ENCODE measurements around the gene KDM8. TPM values are rescaled to one million over a fixed set of nuclear protein-coding genes. Genes with fewer than 3 reads are reported as not detected.

The KDM8 gene
- total and polyA plus RNA-seq, 2 donors (not counting 1 experiment from before 2014, with no cell fraction given), result 7.5 to 37.4 TPM

DNA sequence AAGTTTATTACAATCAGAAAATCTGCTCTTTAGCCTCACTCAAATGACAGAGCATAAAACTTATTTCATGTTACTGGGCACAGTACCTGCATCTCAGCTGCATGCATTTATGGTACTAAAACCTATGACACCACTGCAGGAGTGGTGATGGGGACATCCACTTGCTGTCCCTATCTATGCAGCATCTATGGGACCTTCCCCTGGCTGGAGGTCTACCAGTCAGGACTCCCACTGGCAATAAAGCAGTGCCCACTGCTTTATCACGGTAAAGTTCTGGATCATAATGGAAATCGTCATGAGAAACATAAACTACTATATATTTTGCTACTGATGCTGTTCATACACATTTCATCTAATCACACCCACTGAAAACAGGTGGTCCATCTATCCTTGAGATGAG lies 39.1 kb downstream of the KDM8 start:
- H4K20me1 ChIP-seq (ENCODE audit: control insufficient read depth, insufficient read depth, low read length, poor library complexity, severe bottlenecking), result no peaks in the 10 kb centered on the region
- no peak overlapping the region for H3K9ac ChIP-seq (ENCODE audit: low read length)
- H3K4me2 ChIP-seq (replicated peaks; ENCODE audit: low read depth, low read length, poor library complexity, severe bottlenecking), result peak overlapping the region; percentile 68
- peaks cover 55% of the 10 kb centered on the region for H3K79me2 ChIP-seq (ENCODE audit: control insufficient read depth, insufficient read depth, low read length)
- H3K4me1 Mint-ChIP-seq, result peaks cover 59% of the 10 kb centered on the region
- peak overlapping the region; percentile 47 for H3K27ac Mint-ChIP-seq
- H3K9me3 ChIP-seq (ENCODE audit: control extremely low read depth in 1 of 3, control insufficient read depth in 2 of 3, insufficient read depth in 1 of 3, low read length in 2 of 3), result peaks cover 0 to 3% (median 0%) of the 10 kb centered on the region in 3 donors
- H3K4me1 ChIP-seq (ENCODE audit: control insufficient read depth in 2 of 2, insufficient read depth in 2 of 2, low read length in 2 of 2), result peaks cover 37 to 52% of the 10 kb centered on the region in 2 donors
- POLR2A ChIA-PET, result interaction anchor here (0.6 to 0.7 kb wide), 2 partner anchors 11 to 62 kb away, joined by 3 to 4 read pairs; no protein-coding TSS in a partner anchor
- H3K36me3 ChIP-seq (replicated peaks in 1 of 2; ENCODE audit: control extremely low read depth in 1 of 2, control insufficient read depth in 1 of 2, extremely low read depth in 1 of 2, insufficient read depth in 2 of 2, low read length in 1 of 2), result peaks cover 0 to 19% of the 10 kb centered on the region in 2 experiments
- peak overlapping the region; percentile 73 for H3K4me3 Mint-ChIP-seq
- H2AFZ ChIP-seq (ENCODE audit: insufficient read depth, low read depth, low read length, poor library complexity, severe bottlenecking), result no peak overlapping the region
- intact Hi-C loops (cut with micrococcal nuclease), result no loop called here
- no peaks in the 10 kb centered on the region for H3K9me3 Mint-ChIP-seq (ENCODE audit: insufficient read depth)
- no peaks in the 10 kb centered on the region for H3K27me3 ChIP-seq (replicated peaks in 1 of 4; ENCODE audit: control extremely low read depth in 1 of 4, control insufficient read depth in 3 of 4, insufficient read depth in 4 of 4, low read length in 3 of 4)
- CTCF ChIA-PET, result interaction anchor here (1.1 to 3.3 kb wide), 6 partner anchors 8 to 130 kb away, joined by 3 to 16 read pairs (median 5); no protein-coding TSS in a partner anchor
- ATAC-seq (ENCODE audit: low read depth) (no peak), DNase-seq (no peak)
- no peak overlapping the region for H3K27ac ChIP-seq (ENCODE audit: low read length in 2 of 2)
- no peaks in the 10 kb centered on the region for H3K27me3 Mint-ChIP-seq
- H3K4me3 ChIP-seq (ENCODE audit: control extremely low read depth in 1 of 5, extremely low read depth in 1 of 5, insufficient read depth in 1 of 5, low read depth in 2 of 5, low read length in 4 of 5), result peak overlapping the region in 1 of 5 experiments; percentile 12
- TF ChIP-seq EZH2 (IDR thresholded peaks at IDR 0.05; ENCODE audit: borderline replicate concordance, insufficient read depth, low read depth, low read length, poor library complexity, severe bottlenecking), result no peak
- TF ChIP-seq, protein P1, sequence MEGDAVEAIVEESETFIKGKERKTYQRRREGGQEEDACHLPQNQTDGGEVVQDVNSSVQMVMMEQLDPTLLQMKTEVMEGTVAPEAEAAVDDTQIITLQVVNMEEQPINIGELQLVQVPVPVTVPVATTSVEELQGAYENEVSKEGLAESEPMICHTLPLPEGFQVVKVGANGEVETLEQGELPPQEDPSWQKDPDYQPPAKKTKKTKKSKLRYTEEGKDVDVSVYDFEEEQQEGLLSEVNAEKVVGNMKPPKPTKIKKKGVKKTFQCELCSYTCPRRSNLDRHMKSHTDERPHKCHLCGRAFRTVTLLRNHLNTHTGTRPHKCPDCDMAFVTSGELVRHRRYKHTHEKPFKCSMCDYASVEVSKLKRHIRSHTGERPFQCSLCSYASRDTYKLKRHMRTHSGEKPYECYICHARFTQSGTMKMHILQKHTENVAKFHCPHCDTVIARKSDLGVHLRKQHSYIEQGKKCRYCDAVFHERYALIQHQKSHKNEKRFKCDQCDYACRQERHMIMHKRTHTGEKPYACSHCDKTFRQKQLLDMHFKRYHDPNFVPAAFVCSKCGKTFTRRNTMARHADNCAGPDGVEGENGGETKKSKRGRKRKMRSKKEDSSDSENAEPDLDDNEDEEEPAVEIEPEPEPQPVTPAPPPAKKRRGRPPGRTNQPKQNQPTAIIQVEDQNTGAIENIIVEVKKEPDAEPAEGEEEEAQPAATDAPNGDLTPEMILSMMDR (IDR thresholded peaks at IDR 0.05), result no peak
- 90% methylated on average over 2 of the region's 2 CpGs for WGBS (ENCODE audit: insufficient coverage)

DNA sequence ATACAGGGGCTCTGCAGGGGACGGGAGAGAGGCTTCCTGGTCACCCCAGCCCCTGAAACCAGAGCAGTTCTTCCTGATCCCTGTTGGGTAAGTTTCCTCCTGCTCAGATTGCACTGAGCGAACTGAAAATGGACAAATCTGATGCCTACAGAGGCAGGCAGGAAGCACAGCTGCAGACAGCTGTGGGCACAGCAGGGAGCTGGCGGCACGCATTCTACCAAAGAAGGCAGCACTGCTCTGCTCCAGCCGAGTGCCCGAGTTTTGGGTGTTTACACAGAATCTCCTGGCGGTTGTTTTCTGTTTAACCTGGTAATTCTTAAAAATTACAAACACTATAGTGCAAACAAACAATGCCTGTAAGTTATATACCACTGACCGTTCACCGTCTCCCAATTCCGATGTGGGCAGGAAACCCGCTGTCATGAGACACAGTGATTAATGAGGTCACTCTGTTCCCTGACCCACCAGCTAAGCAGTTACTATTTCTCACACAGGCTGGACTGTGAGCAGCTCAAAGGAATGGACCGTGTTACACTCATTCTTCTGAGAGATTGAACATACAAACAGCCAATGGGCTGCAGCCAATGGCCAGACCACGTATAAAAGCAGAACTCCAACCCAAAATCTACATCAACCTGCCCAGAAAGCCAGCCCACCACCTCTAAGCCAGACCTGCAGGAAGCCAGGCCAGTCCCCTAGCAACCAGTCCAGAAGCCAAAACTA lies 39.7 kb downstream of the KDM8 start:
- Histone ChIP-seq H3K79me2 (ENCODE audit: control insufficient read depth, insufficient read depth, low read length) (peaks cover 61% of the 10 kb centered on the region), H3K9me3 (ENCODE audit: control extremely low read depth in 1 of 3, control insufficient read depth in 2 of 3, insufficient read depth in 1 of 3, low read length in 2 of 3) (peaks cover 0 to 7% (median 0%) of the 10 kb centered on the region in 3 donors), H3K4me3 (ENCODE audit: control extremely low read depth in 1 of 5, extremely low read depth in 1 of 5, insufficient read depth in 1 of 5, low read depth in 2 of 5, low read length in 4 of 5) (peak overlapping the region in 3 of 5 experiments; percentile 10 to 27 (median 12)), H3K4me2 (replicated peaks; ENCODE audit: low read depth, low read length, poor library complexity, severe bottlenecking) (peak overlapping the region; percentile 68), H3K27me3 (replicated peaks in 1 of 4; ENCODE audit: control extremely low read depth in 1 of 4, control insufficient read depth in 3 of 4, insufficient read depth in 4 of 4, low read length in 3 of 4) (no peaks in the 10 kb centered on the region), H3K36me3 (replicated peaks in 1 of 2; ENCODE audit: control extremely low read depth in 1 of 2, control insufficient read depth in 1 of 2, extremely low read depth in 1 of 2, insufficient read depth in 2 of 2, low read length in 1 of 2) (peaks cover 0 to 19% of the 10 kb centered on the region in 2 experiments), H3K4me1 (ENCODE audit: control insufficient read depth in 2 of 2, insufficient read depth in 2 of 2, low read length in 2 of 2) (peaks cover 32 to 47% of the 10 kb centered on the region in 2 donors), H3K9ac (ENCODE audit: low read length) (peak overlapping the region; percentile 20), H3K27ac (ENCODE audit: low read length in 2 of 2) (no peak overlapping the region), H2AFZ (ENCODE audit: insufficient read depth, low read depth, low read length, poor library complexity, severe bottlenecking) (peak overlapping the region; percentile 18), H4K20me1 (ENCODE audit: control insufficient read depth, insufficient read depth, low read length, poor library complexity, severe bottlenecking) (no peaks in the 10 kb centered on the region)
- peaks cover 2% of the 10 kb centered on the region for H3K9me3 Mint-ChIP-seq (ENCODE audit: insufficient read depth)
- H3K4me3 Mint-ChIP-seq, result peak overlapping the region; percentile 73
- peak overlapping the region; percentile 70 for H3K27ac Mint-ChIP-seq
- H3K27me3 Mint-ChIP-seq, result no peaks in the 10 kb centered on the region
- intact Hi-C loops (cut with micrococcal nuclease), result no loop called here
- DNase-seq (peak; percentile 36), ATAC-seq (ENCODE audit: low read depth) (peak; percentile 61)
- H3K4me1 Mint-ChIP-seq, result peaks cover 57% of the 10 kb centered on the region
- 23% methylated on average over 12 of the region's 13 CpGs for WGBS (ENCODE audit: insufficient coverage)
- CTCF ChIA-PET, result interaction anchor here (1.1 to 3.3 kb wide), 6 partner anchors 9 to 129 kb away, joined by 3 to 16 read pairs (median 5); no protein-coding TSS in a partner anchor
- POLR2A ChIA-PET, result interaction anchor here (0.6 to 1.4 kb wide), 2 partner anchors 12 to 18 kb away, joined by 4 to 6 read pairs; no protein-coding TSS in a partner anchor
- no peak for TF ChIP-seq EZH2 (IDR thresholded peaks at IDR 0.05; ENCODE audit: borderline replicate concordance, insufficient read depth, low read depth, low read length, poor library complexity, severe bottlenecking)
- TF ChIP-seq, protein P1 (IDR thresholded peaks at IDR 0.05), result no peak
